Measurements from ENCODE around the gene CD79B. TPM values are rescaled to one million over a fixed set of nuclear protein-coding genes. Genes with fewer than 3 reads are reported as not detected.

Gene CD79B
- total RNA-seq, 1 experiment from 2014 or later, result 0.59 TPM

DNA sequence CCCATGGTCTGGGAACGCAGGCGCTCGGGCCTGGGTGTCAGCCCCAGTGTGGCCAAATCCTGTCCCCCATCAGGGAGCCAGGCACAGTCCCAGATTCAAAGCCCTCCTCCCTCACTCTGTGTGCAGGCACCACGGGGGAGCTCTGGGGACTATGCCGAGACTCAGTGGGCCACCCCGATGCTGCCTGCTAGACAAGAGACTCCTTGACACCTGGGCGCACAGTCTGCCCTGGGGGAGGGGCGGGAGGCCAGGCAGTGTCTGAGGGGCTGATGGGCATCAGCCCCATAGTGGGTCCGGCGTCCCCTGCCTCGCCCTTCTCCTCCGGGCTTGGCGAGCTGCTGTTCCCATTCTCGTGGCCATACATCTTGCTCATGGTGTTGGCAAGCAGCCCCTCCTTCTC lies 8.5 kb upstream of the CD79B start:
- CTCF ChIA-PET, result interaction anchor here (1.0 to 1.3 kb wide), 4 partner anchors 10 to 22 kb away, joined by 3 to 8 read pairs (median 4); partner anchors contain the start of gene GH1
- H3K9me2 ChIP-seq (ENCODE audit: insufficient read depth), result no peaks in the 10 kb centered on the region
- no peak overlapping the region for H3K4me3 ChIP-seq (replicated peaks in 1 of 2; ENCODE audit: low read depth in 1 of 2, low read length in 2 of 2)
- H3K9ac ChIP-seq (ENCODE audit: low read length), result no peak overlapping the region
- H3K27ac ChIP-seq (ENCODE audit: low read depth, low read length), result no peak overlapping the region
- H4K20me1 ChIP-seq (ENCODE audit: insufficient read depth), result no peaks in the 10 kb centered on the region
- RAD21 ChIA-PET (ENCODE audit: low non-redundant PET in 1 of 2, low total read pairs in 2 of 2, uncharacterized antibody in 2 of 2, unreplicated experiment in 2 of 2), result no interaction called here
- no peak overlapping the region for H3K4me2 ChIP-seq (ENCODE audit: low read length)
- DNase-seq (ENCODE audit: low read depth, low spot score), result no peak
- intact Hi-C loops (cut with micrococcal nuclease), result no loop called here
- no peaks in the 10 kb centered on the region for H3K4me1 ChIP-seq (ENCODE audit: control insufficient read depth in 1 of 2, insufficient read depth in 2 of 2, low read length in 2 of 2)
- ATAC-seq, result no peak
- TF ChIP-seq POLR2A (IDR thresholded peaks at IDR 0.05; ENCODE audit: borderline replicate concordance, extremely low read depth, insufficient read depth, insufficient read length) (no peak), TCF7L2 (IDR thresholded peaks at IDR 0.05; ENCODE audit: borderline replicate concordance, extremely low read depth, insufficient read depth, insufficient read length) (no peak)
- H2AFZ ChIP-seq (ENCODE audit: low read depth, low read length, poor library complexity, severe bottlenecking), result no peak overlapping the region
- POLR2A ChIA-PET, result no interaction called here
- no peaks in the 10 kb centered on the region for H3K36me3 ChIP-seq (ENCODE audit: control insufficient read depth in 1 of 2, insufficient read depth in 2 of 2, low read length in 2 of 2)
- no peaks in the 10 kb centered on the region for H3K9me3 ChIP-seq (ENCODE audit: control insufficient read depth in 1 of 2, insufficient read depth in 1 of 2, low read depth in 1 of 2, low read length in 2 of 2)
- H3K27me3 ChIP-seq (ENCODE audit: insufficient read depth, low read length), result no peaks in the 10 kb centered on the region
- no peaks in the 10 kb centered on the region for H3K79me2 ChIP-seq (ENCODE audit: insufficient read depth, low read length)
- no TSS peak for BruUV-seq (replicated peaks)

GRCh38 chr17:63939884-63940283 lies 7.8 kb upstream of the CD79B start:
- Histone ChIP-seq H3K9me3 (ENCODE audit: control insufficient read depth in 1 of 2, insufficient read depth in 1 of 2, low read depth in 1 of 2, low read length in 2 of 2) (no peaks in the 10 kb centered on the region), H3K4me2 (ENCODE audit: low read length) (no peak overlapping the region), H3K36me3 (ENCODE audit: control insufficient read depth in 1 of 2, insufficient read depth in 2 of 2, low read length in 2 of 2) (no peaks in the 10 kb centered on the region), H3K79me2 (ENCODE audit: insufficient read depth, low read length) (no peaks in the 10 kb centered on the region), H3K9me2 (ENCODE audit: insufficient read depth) (no peaks in the 10 kb centered on the region), H3K27ac (ENCODE audit: low read depth, low read length) (no peak overlapping the region), H3K4me1 (ENCODE audit: control insufficient read depth in 1 of 2, insufficient read depth in 2 of 2, low read length in 2 of 2) (no peaks in the 10 kb centered on the region), H3K27me3 (ENCODE audit: insufficient read depth, low read length) (no peaks in the 10 kb centered on the region), H3K9ac (ENCODE audit: low read length) (no peak overlapping the region), H3K4me3 (replicated peaks in 1 of 2; ENCODE audit: low read depth in 1 of 2, low read length in 2 of 2) (no peak overlapping the region), H2AFZ (ENCODE audit: low read depth, low read length, poor library complexity, severe bottlenecking) (no peak overlapping the region), H4K20me1 (ENCODE audit: insufficient read depth) (no peaks in the 10 kb centered on the region)
- TF ChIP-seq, protein P1, sequence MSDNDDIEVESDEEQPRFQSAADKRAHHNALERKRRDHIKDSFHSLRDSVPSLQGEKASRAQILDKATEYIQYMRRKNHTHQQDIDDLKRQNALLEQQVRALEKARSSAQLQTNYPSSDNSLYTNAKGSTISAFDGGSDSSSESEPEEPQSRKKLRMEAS (IDR thresholded peaks at IDR 0.05), result no peak
- ChIA-PET POLR2A (no interaction called here), RAD21 (ENCODE audit: low non-redundant PET in 1 of 2, low total read pairs in 2 of 2, uncharacterized antibody in 2 of 2, unreplicated experiment in 2 of 2) (no interaction called here), CTCF (interaction anchor here (0.7 to 1.3 kb wide), 4 partner anchors 9 to 22 kb away, joined by 3 to 8 read pairs (median 4); partner anchors contain the start of gene GH1)
- BruUV-seq (replicated peaks), result no TSS peak
- ATAC-seq, result peak; percentile 48
- DNase-seq (ENCODE audit: low read depth, low spot score), result no peak
- intact Hi-C loops (cut with micrococcal nuclease), result no loop called here

Data from HCT116 (cell line).